NCI-H524 (cell line): ENCODE results near the gene WNT11.

Experiments used
- DNase-seq, 2 experiments: peaks; one replicate each; lab custom pipeline; 2025; lab: John Stamatoyannopoulos, UW

WNT11 gene

DNA sequence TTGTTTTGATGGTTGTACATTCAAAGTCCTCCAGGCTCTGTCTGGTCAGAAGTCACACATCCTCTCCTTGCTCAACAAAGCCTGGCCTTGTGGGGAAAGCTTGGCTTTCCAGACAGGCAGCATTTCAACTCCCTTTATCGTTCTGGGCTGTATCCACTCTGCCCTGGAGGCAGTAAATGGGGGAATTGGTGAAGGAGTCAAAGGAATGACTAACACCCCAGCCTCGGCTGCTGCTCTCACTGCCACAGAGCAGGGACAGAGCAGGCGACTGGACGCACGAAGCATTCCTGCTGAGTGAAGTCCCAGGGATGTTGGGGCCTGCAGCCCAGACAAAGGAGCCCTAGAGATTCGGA is 52.8 kb downstream of the WNT11 start:
- DNase-seq, result no peak

DNA sequence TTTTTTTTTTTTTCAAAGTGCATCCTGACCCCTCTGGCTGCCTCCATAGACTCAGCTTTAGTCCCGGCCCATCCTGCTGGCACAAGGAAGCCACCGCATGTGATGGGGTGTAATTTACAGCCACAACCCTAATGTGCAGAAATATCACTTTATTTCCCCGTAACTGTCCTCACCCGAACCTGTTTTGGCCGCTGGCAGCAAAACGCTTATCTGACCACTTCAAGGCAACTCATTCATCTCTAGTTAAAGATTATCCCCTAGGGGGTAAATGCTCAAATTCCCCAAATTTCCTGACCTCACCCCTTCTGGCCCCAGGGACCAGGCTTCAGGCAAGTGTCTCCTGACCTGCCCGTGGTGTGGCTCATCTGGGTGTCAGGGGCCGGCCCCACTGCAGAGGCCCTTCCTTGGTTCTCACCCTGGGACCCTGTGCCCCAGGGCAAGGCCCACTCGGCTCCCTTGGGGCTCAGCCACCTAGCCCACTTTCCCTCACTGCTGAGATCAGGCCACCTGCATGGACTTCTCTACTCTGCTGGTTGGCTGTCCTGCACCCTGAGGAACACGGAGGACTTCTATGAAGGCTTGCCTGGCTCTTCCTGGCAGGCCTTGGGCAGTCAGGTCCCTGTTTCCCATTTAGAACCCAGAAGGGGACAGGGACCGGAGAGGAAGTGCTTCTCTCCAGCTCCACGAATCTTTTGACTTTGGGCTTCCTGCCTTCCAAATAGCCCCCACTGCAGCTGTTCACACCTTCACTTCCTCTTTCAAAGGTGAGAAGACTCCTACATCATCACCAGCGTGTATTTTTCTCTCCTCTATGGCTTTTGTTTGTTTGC is 53.3 kb downstream of the WNT11 start:
- no peak for DNase-seq

DNA sequence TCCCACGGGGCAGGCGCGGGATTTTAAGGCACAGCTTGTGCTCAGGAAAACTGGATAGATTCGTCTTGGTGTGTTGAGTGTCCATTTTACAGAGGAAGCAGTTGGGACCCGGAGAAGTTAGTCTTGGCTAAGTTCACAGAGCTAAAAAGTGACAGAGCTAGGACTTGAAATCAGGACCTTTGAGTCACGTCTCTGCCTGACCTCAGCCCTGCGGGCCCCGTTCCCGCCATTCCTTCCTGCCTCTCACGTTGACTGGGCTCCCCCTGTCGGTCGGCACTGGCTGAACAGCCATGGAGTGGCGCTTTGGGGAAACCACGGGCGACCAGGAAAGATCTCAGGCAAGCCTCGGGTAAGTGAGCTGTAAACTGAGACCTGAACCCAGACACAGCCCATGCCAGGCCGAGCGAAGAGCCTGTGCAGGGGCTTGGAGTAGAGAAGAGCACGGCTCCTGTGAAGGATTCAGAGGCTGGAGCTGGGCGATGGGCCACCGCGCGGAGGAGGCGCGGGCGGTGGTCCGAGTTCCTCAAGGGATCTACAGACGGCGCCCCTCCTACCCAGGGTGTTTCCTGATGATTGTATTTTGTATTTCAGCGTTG is 54.1 kb downstream of the WNT11 start:
- DNase-seq, result no peak

DNA sequence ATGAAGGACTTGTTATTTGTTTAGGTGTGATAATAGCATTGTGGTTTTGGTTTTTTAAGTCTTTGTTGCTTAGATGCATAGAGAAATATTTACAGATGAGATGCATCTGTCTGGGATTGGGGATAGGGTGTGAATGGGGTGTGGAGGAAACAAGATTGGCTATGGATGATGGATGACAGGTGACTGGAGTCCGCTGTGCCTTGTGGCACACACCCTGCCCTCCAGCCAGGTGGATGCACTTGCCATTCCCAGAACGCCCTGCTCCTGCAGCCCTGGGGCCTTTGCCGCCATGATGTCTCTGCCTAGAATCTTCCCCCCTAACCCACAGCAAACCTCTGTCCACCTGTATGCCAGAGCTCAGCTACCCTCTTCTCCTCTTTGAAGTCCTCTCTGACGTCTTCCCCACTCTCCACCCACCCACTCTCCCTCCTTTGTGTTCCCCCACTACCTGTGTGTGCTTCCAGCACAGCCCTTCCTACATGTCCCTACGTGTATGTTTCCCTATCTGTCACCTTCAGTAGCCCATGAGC is 54.7 kb downstream of the WNT11 start:
- DNase-seq, result no peak

DNA sequence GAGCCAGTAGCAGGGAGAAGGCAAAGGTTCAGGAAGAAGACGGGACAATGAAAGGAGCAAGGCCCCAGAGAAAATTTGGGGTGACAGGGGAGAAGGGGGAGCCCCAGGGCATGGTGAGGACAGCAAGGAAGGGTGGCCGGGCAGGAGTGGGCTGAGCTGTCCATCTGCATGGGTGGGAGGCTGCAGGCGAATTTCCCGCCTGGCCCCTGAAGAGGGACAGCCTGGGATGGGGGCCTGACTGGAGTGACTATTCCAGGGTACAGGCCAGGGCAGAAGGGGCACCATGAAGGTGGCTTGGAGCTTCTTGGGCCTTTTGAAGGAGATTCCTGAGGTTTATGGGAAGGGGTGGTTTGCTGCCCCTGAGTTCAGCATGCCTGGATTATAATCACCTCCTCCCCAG is 56.2 kb downstream of the WNT11 start:
- no peak for DNase-seq

DNA sequence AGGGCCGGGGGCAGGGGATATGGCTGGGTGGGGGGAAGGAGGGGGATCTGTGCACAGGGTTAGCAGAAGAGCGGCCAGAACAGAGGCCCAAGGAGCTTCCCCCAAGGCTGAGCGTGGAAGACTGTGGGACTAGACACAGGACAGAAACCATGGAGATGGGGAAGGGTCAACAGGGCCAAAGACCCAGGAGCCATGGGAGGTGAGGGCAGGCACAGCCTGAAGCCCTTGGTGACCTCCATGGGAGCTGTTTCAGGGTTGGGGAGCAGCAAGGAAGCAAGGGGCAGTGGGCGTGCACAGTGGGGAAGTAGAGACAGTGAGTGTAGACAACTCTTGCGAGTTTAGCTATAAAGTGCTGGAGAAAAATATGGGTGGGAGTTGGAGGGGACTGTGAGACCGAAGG is 56.6 kb downstream of the WNT11 start:
- DNase-seq, result no peak

DNA sequence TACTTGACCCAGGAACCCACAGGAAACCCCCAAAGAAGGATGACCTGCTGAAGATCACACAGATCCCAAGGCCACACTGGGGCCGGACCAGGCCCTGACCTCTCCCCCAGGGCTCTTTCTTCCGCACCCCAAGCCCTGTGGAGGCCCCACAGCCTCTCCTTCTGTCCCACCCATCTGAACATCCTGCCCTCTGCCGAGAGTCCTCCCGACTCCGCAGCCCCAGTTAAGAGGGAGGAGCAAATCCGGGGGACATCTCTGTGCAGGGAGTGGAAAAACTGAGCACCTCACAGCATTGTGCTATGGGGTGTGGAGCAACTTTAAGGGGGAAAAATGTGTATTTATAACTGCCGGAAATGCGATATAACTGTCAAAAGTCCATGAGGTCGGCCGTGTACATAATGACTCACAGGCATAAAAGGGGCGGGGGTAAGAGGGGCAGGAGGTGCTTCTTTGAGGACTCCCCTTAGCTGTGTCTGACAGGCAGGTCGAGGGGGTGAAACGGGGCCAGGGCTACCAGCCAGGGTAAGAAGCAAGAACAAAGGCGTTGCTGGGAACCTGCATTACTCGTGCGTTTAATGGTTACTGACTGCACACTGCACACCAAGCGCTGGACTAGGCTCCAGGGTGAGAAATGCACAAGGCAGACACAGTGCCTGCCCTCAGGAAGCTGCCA is 57.2 kb downstream of the WNT11 start:
- no peak for DNase-seq

DNA sequence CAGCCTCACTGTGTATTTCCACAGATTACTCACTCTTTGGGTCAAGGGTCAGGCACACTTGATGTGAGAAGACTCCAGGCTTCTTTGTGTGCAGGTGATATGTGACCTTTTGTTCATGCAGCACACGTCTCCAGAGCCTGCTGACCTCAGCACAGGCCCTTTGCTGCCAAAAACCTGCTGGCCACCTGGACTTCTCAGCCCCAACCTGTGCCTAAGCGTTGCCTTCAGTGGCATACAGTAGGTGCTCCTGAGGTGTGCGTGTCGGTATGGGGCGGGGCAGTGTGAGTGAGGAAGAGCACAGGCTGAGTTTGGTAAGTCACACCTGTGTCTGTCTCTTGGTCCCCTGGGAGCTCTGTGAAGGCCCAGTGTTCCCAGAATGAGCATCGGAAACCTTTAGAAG is 58.1 kb downstream of the WNT11 start:
- no peak for DNase-seq

DNA sequence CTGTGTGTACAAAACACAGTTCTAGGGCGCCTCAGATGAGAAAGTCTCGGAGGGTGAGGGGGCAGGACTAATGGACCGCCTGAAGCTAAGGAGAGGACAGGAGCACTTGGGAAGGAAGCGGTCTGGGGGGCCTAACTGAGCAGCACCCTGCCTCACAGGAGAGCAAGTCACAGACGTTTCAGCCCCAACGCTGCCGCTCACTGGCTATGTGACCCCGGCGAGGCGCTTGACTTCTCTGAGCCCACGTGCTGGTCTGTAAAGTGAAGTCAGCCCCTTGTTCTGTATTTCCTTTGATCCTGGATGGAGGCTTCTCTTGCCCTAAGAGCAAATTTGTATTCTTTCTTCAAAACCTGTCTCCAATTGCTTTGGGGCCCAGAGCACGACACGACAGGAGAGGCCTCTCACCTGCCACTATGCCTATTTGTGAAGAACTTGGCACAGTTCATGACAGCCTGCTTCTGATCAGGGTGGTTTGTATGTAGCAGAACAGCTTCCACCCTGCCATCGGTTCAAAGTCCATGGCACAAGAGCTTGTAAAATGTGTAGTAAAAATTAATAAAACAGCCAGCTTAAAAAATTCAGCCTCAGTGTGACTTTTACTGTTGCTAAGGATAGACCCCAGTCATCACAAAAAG is 59.1 kb downstream of the WNT11 start:
- no peak for DNase-seq

DNA sequence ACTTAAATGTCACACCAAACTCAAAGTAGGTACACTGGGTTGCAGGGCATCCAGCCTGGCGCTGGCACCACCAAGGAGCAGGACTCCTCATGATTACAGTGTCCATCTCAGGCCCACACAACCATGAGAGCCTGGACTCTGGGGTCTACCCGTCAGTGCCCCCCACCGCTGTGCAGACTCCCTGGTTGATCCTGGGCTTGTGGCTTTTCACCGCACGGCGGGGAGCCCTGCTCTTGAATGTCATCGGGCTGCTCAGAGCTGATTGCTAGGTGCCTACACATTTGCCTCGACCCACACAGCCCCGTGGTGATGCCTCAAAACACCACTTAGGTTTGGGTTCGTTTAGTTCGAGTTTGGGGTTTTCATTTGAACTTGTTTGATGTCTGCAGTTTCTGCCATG is 63.0 kb downstream of the WNT11 start:
- no peak for DNase-seq

DNA sequence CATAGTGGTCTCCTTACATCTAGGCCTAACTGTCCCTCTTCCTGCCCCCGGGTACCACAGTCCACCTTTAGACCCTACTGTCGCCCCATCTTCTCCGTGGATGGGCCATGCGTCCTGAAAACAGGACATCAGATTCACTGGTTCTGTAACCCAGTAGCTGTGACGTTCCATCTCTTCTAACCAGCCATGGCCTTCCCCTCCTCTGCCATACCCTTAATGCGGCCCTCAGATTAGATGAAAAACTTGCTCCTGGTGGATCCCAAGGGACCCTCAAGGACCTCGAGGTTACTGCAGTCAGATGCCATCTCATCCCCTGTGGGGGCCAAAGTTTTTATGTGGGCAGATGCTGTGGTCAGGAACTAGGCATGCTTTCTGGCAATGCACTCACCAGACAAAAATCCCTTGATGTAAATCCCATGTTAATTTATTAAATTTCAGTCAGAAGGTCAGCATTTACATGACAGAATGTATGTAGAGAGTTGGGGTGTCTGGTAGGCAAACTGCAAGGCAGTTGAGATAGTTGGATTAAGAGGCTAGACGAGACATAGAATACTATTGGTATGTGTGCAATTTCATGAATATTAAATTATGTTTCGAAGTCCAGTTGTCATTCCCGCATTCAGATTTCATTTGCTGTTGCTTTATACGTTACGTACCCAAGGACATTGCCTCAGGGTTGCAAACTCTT is 64.3 kb downstream of the WNT11 start:
- DNase-seq, result no peak

DNA sequence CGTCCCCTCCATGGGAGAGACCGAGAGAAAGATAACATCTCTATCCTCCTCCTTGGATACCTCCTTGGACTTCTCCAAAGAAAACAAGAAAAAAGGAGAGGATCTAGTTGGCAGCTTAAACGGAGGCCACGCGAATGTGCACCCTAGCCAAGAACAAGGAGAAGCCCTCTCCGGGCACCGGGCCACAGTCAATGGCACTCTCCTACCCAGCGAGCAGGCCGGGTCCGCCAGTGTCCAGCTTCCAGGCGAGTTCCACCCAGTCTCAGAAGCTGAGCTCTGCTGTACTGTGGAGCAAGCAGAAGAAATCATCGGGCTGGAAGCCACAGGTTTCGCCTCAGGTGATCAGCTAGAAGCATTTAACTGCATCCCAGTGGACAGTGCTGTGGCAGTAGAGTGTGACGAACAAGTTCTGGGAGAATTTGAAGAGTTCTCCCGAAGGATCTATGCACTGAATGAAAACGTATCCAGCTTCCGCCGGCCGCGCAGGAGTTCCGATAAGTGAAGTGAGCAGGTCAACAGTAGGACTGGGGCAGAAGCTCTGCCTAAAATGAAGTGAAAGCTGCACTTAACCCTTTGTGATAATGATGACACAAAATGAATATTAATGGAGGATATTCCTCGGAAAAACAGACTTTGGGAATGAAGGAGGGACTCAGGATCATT is 65.3 kb downstream of the WNT11 start:
- no peak for DNase-seq

DNA sequence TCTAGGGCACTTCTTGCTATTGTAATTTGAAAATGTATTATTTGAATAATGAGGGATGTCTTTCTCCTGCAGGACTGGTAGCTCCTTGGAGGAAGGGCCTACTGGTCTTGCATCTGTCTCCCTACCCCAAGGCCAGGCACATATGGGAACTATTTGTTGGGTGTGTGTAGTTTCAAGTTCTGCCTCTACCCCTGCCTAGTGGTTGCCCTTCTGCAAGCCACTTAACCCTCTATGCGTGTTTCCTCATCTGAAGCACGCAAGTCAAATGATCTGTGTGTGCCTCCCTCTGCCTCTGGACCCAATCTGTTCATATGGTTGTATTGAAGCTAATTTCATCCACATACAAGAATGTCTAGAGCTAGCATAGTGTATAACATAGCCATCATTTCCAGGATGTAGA is 67.0 kb downstream of the WNT11 start:
- no peak for DNase-seq
